Kidney (tissue), 14 donors: Measurements from ENCODE around the gene LGR6. TPM values are rescaled to one million over a fixed set of nuclear protein-coding genes. Genes with fewer than 3 reads are reported as not detected.
A peak's percentile ranks its signal among the peaks of the same experiment; 100 is the strongest.

Experiments
- DNase-seq, 5 donors: peaks; one replicate each; pipeline ENCODE4 v3.0.0-alpha.2; 2013 to 2020
- FAIRE-seq: peaks from 2 replicates; lab custom pipeline; 2012; peaks lifted over from hg19 to GRCh38; lab: Jason Lieb, UNC
- H3K27ac ChIP-seq, 2 donors: one replicate each; pipeline ENCODE4 v1.7.0; 2013; ENCODE audit warnings: low read depth in 2 of 2, low read length in 2 of 2, inconsistent platforms in 1 of 2
- H3K27me3 ChIP-seq: one replicate; pipeline ENCODE4 v1.7.1; 2013; ENCODE audit warnings: low read length, inconsistent platforms; ENCODE audit not compliant: control insufficient read depth, insufficient read depth
- H3K36me3 ChIP-seq, 3 donors: one replicate each; pipeline versions ENCODE4 v1.7.0 to v1.7.1; 2013; ENCODE audit warnings: low read length in 3 of 3, control low read depth in 1 of 3, inconsistent platforms in 1 of 3; ENCODE audit not compliant: insufficient read depth in 3 of 3, control insufficient read depth in 2 of 3
- H3K4me1 ChIP-seq, 3 donors: one replicate each; pipeline versions ENCODE4 v1.7.0 to v1.7.1; 2013; ENCODE audit warnings: low read length in 3 of 3, inconsistent platforms in 1 of 3, low read depth in 1 of 3; ENCODE audit not compliant: control insufficient read depth in 2 of 3, insufficient read depth in 2 of 3
- H3K4me3 ChIP-seq, 3 donors: one replicate each; pipeline versions ENCODE4 v1.7.0 to v1.8.1; 2013; ENCODE audit warnings: low read length in 3 of 3, control low read depth in 1 of 3, inconsistent platforms in 1 of 3
- H3K9ac ChIP-seq, 3 donors: one replicate each; pipeline versions ENCODE4 v1.7.0 to v1.7.1; 2013; ENCODE audit warnings: low read length in 3 of 3, control low read depth in 1 of 3, inconsistent platforms in 1 of 3
- H3K9me3 ChIP-seq, 3 donors: one replicate each; pipeline versions ENCODE4 v1.7.0 to v1.7.1; 2013; ENCODE audit warnings: low read length in 3 of 3, control low read depth in 1 of 3, inconsistent platforms in 1 of 3; ENCODE audit not compliant: control insufficient read depth in 2 of 3, insufficient read depth in 1 of 3
- CTCF ChIP-seq: IDR thresholded peaks from 3 replicates; pipeline ENCODE4 v1.5.1; 2012; ENCODE audit warnings: mild to moderate bottlenecking, moderate library complexity, borderline replicate concordance; ENCODE audit not compliant: insufficient read depth; ENCODE audit errors: extremely low read depth
- intact Hi-C: fragments of 100-400 bp; cut with DNase I; formaldehyde crosslinking; loops from one replicate; pipeline ENCODE4 v1.11.1; 2022
- polyA plus RNA-seq: library from polyadenylated mRNA; stranded (reverse); fragments of 350-450 nt; fragmentation: Illumina TruSeq; extraction: RNeasy Lipid Tissue Mini Kit (QIAGEN cat#74804); gene quantifications from one replicate; pipeline ENCODE4 v1.2.3, GENCODE V29; 2014; ENCODE audit warnings: low read depth, low replicate concordance; ENCODE audit not compliant: insufficient read depth
- total RNA-seq: library from RNA; stranded (reverse); fragmentation: NEBNext Ultra II Directional; extraction: Animal tissue kit (Norgen Biotek cat#: 25700); gene quantifications from one replicate; pipeline ENCODE4 v1.2.1, GENCODE V29; 2021
- donor health status: control.
- donor health status: control.
- donor health status: control.
- donor health status: control.
- donor health status: control.
- donor health status: DM: yes; HTN: yes; CAD: no.
- donor health status: Normal renal cell carcinoma (clear cell type).

The LGR6 gene
- total and polyA plus RNA-seq, 2 donors from 2014 or later, result 1.8 to 4.1 TPM

GRCh38 chr1:202159534-202160371, 33.8 kb upstream of the LGR6 start:
- FAIRE-seq (no peak), DNase-seq (peak in 1 of 5 donors; percentile 50)
- intact Hi-C loops, result no loop called here
- no peaks in the 10 kb centered on the region for H3K9me3 ChIP-seq
- H3K9ac ChIP-seq, result no peak overlapping the region
- peaks cover 0 to 23% (median 3%) of the 10 kb centered on the region in 3 donors for H3K4me1 ChIP-seq
- no peaks in the 10 kb centered on the region for H3K36me3 ChIP-seq
- no peak overlapping the region for H3K4me3 ChIP-seq
- H3K27me3 ChIP-seq, result no peaks in the 10 kb centered on the region
- peak overlapping the region in 1 of 2 donors; percentile 23 for H3K27ac ChIP-seq
- TF ChIP-seq CTCF, result no peak

- no peak within 1 kb of the TSS for H3K9ac ChIP-seq
- intact Hi-C loops, result no loop called here
- no peaks in the 10 kb centered on the region for H3K9me3 ChIP-seq
- H3K27me3 ChIP-seq, result no peaks in the 10 kb centered on the region
- no peak within 1 kb of the TSS for H3K4me3 ChIP-seq
- H3K27ac ChIP-seq, result peak within 1 kb of the TSS in 1 of 2 donors; percentile 23
- TF ChIP-seq CTCF, result no peak
- H3K4me1 ChIP-seq, result peaks cover 0 to 19% (median 3%) of the 10 kb centered on the region in 3 donors
- DNase-seq, result peak in 1 of 5 donors; percentile 50
- FAIRE-seq, result no peak
- no peaks in the 10 kb centered on the region for H3K36me3 ChIP-seq
These were observed 33.1 kb upstream of the LGR6 start, which contains the start of gene PTPN7 for GRCh38 chr1:202160377-202160940. Gene PTPN7 (minus strand): TSS chr1:202160602. CDS start chr1:202159402, 1,200 bp downstream.

DNA sequence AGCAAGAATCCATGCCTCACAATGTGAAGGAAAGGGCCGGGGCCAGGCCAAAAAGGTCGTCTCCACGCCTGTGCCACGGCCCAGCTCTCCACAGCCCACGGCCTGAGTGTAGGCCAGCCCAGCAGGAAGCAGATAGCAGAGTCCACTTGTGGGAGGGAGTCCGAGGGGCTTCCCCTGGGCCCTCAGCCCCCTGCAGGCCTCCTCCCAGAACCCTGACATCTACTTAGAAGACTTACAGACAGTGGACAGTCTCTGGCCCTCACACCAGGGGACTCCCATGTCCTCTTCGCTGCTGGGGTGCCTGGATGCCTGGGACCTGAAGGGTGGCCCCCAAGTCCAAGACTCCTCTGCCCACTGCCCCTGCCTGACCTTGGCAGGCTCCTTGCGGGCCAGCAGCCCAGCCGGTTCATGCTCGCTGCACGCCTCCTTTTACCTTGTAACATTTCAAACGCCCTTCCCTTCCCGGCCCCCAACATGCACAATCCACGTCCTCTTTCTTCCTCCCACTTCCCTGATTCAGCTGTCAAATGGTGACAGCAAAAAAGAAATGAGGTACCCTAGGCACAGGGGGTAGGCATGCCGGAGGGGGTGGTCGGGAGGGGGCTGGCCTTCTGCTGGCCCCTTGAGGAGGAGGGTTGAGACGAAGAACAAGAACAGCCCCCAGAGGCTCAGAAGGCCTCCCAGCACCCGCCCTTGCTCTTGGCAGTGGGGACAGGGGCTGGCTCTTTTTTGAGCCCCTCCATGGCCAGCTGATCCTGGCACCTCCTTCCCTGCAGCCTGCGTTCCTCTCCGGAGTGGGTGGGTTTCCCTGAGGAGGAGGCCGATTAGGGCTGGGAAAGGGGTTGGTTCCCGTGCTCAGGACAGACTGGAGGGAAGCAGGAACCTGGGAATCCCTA, 32.2 kb upstream of the LGR6 start:
- intact Hi-C loops, result no loop called here
- Histone ChIP-seq H3K9ac (no peak overlapping the region), H3K4me1 (peaks cover 0 to 17% (median 3%) of the 10 kb centered on the region in 3 donors), H3K4me3 (no peak overlapping the region), H3K27me3 (no peaks in the 10 kb centered on the region), H3K9me3 (no peaks in the 10 kb centered on the region), H3K27ac (no peak overlapping the region), H3K36me3 (no peaks in the 10 kb centered on the region)
- no peak for TF ChIP-seq CTCF
- no peak for FAIRE-seq
- DNase-seq, result peak in 1 of 5 donors; percentile 53
